Measurements from ENCODE around the gene RPS16. TPM values are rescaled to one million over a fixed set of nuclear protein-coding genes. Genes with fewer than 3 reads are reported as not detected.

RPS16 gene
- total RNA-seq, 1 donor: 71.4 TPM

GRCh38 chr19:39417463-39418181 is 18.1 kb downstream of the RPS16 start:
- no peaks in the 10 kb centered on the region for H3K9me3 ChIP-seq (ENCODE audit: low read depth, low read length)
- H3K4me3 ChIP-seq (ENCODE audit: low read length): no peak overlapping the region
- H3K4me1 ChIP-seq (ENCODE audit: insufficient read depth, low read length): peaks cover 10% of the 10 kb centered on the region
- H3K27me3 ChIP-seq (ENCODE audit: insufficient read depth, low read length): no peaks in the 10 kb centered on the region

- peaks cover 14% of the 10 kb centered on the region for H3K4me1 ChIP-seq (ENCODE audit: insufficient read depth, low read length)
- H3K9me3 ChIP-seq (ENCODE audit: low read depth, low read length): no peaks in the 10 kb centered on the region
- no peak overlapping the region for H3K4me3 ChIP-seq (ENCODE audit: low read length)
- no peaks in the 10 kb centered on the region for H3K27me3 ChIP-seq (ENCODE audit: insufficient read depth, low read length)
Observed at GRCh38 chr19:39416152-39417120, 19.3 kb downstream of the RPS16 start.

DNA sequence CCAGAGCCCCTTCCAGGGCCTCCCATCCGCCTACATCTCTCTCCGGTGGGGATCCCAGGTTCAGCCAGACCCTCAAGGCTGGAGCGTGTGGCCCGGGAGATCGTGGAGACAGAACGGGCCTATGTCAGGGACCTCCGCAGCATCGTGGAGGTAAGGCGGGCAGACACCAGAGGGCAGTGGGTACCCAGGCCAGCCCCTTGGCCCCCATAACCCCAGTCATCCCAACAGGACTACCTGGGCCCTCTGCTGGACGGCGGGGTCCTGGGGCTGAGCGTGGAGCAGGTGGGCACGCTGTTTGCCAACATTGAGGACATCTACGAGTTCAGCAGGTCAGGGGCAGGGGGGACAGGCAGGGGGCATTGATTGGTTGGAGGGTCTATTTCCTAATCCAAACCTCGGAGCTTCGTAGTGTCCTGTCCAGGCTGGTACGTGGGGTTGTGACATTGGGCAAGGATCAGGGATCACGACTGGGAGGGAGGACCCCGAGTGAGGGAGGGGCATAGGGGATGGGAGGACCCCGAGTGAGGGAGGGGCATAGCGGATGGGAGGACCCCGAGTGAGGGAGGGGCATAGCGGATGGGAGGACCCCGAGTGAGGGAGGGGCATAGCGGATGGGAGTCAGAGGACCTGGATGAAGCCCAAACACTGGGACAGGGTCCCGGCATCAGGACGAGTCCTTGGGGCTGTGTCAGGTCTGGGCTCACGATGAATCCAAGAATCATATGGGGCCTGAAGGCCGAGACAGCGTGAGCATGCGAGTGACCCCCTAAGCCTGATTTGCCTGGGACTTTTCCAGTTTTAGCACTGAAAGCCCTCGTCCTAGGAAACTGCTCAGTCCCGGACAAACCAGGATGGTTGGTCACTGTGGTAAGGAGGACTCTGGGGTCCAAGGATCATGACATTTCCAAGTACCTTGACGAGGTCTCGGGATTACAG is 20.4 kb downstream of the RPS16 start:
- Histone ChIP-seq H3K27me3 (ENCODE audit: insufficient read depth, low read length) (no peaks in the 10 kb centered on the region), H3K4me1 (ENCODE audit: insufficient read depth, low read length) (peaks cover 25% of the 10 kb centered on the region), H3K9me3 (ENCODE audit: low read depth, low read length) (no peaks in the 10 kb centered on the region), H3K4me3 (ENCODE audit: low read length) (no peak overlapping the region)

- Histone ChIP-seq H3K27me3 (ENCODE audit: insufficient read depth, low read length) (no peaks in the 10 kb centered on the region), H3K4me3 (ENCODE audit: low read length) (no peak overlapping the region), H3K9me3 (ENCODE audit: low read depth, low read length) (no peaks in the 10 kb centered on the region), H3K4me1 (ENCODE audit: insufficient read depth, low read length) (peaks cover 27% of the 10 kb centered on the region)
Observed at GRCh38 chr19:39413911-39414608, 21.7 kb downstream of the RPS16 start.

DNA sequence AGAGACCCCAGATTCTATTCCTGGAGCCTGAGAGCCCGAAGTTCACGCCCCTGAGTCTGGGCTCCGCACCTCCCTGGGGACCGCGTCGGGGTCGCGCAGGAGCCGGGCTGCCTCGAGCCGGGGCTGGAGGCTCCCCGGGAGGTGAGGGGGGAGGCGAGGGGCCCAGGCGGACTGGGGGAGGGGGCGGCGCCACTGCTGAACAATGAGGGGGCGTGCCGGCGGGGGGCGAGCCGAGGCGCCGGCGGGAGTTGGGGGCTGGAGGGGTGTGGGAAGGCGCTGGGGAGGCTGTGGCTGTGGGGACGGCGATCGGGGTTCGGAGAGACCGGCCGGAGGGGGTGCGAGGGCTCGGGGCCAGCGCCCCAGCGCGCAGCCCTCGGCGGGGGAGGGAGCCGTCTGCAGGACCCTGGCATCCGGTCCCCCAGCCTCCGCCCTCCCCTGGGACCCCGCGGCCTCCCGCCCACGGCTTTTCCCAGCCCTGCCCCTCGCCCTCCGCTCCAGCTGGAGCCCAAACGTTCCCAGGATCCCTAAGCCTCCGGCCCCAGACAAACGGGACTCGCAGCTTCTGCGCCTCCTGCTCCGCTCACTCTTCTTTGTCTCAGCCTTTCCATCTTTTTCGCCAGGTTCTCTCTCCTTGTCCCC is 22.4 kb downstream of the RPS16 start:
- Histone ChIP-seq H3K4me3 (ENCODE audit: low read length) (peak overlapping the region; percentile 100), H3K4me1 (ENCODE audit: insufficient read depth, low read length) (peaks cover 33% of the 10 kb centered on the region), H3K9me3 (ENCODE audit: low read depth, low read length) (no peaks in the 10 kb centered on the region), H3K27me3 (ENCODE audit: insufficient read depth, low read length) (no peaks in the 10 kb centered on the region)

DNA sequence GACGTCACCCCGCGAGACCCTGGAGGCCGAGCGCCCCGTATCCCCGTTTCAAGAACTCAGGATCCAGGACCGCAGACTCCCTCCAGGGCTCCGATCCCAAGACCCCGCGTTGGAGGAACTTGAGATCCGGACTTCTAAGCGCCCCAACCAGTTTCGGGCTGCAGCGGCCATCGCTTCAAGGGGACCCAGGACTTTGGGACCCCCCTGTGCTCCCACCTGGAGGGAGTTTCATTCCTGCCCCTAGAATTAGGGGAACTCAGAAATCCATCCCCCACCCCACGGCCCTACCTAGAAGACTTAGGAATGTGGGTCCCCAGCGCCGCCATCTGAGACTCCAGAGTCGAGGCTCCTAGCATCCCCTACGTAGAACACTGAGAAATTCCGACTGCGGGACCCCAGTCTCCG is 22.9 kb downstream of the RPS16 start:
- Histone ChIP-seq H3K27me3 (ENCODE audit: insufficient read depth, low read length) (no peaks in the 10 kb centered on the region), H3K9me3 (ENCODE audit: low read depth, low read length) (no peaks in the 10 kb centered on the region), H3K4me3 (ENCODE audit: low read length) (peak overlapping the region; percentile 100), H3K4me1 (ENCODE audit: insufficient read depth, low read length) (peaks cover 35% of the 10 kb centered on the region)

DNA sequence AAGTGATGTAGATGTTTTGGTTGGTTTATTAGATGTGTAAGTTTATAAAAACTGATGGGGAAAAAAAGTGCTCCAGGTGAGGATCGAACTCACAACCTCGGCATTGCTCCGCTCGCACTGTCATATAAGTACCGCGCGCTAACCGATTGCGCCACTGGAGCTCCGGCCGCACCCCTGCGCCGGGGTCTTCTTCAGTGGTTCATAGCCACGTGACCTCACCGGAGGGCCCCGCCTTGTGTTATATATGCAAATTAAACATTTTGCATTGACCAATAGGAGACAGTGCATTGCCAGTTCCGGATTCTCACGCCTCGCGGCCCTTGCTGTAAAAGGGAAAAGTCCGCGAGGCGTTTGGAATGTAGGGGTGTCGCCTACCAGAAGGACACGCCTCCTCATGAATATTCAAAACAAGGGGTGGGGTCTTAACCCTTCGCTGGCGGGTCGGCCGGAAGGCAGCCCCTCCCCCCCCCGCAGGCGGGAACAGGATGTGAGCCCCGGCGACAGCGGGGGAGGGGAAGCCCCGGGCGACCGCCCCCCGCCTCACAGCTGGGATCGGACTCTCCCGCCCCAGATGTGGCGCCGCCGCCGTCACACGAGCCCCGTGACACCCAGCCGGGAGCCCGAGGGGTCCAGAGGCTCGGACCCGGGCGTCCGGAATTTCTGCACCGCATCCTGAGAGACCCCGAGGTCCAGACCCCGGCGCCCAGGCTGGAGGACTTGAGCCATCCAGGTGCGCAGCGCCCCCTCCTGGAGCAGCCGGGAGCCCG is 23.5 kb downstream of the RPS16 start, which contains the start of gene PLEKHG2:
Gene PLEKHG2, plus strand, starts transcription at position 570 of the 767 bp plus-strand sequence. CDS start 1,418 bp downstream, outside the sequence.
- no peaks in the 10 kb centered on the region for H3K27me3 ChIP-seq (ENCODE audit: insufficient read depth, low read length)
- H3K9me3 ChIP-seq (ENCODE audit: low read depth, low read length): no peaks in the 10 kb centered on the region
- H3K4me1 ChIP-seq (ENCODE audit: insufficient read depth, low read length): peaks cover 35% of the 10 kb centered on the region
- H3K4me3 ChIP-seq (ENCODE audit: low read length): peak within 1 kb of the TSS; percentile 100

- Histone ChIP-seq H3K9me3 (ENCODE audit: low read depth, low read length) (no peaks in the 10 kb centered on the region), H3K4me1 (ENCODE audit: insufficient read depth, low read length) (peaks cover 35% of the 10 kb centered on the region), H3K4me3 (ENCODE audit: low read length) (peak overlapping the region; percentile 100), H3K27me3 (ENCODE audit: insufficient read depth, low read length) (no peaks in the 10 kb centered on the region)
Observed at GRCh38 chr19:39411832-39412099, 24.0 kb downstream of the RPS16 start.

GRCh38 chr19:39411081-39411831 is 24.5 kb downstream of the RPS16 start:
- Histone ChIP-seq H3K9me3 (ENCODE audit: low read depth, low read length) (no peaks in the 10 kb centered on the region), H3K4me1 (ENCODE audit: insufficient read depth, low read length) (peaks cover 35% of the 10 kb centered on the region), H3K4me3 (ENCODE audit: low read length) (peak overlapping the region; percentile 100), H3K27me3 (ENCODE audit: insufficient read depth, low read length) (no peaks in the 10 kb centered on the region)

DNA sequence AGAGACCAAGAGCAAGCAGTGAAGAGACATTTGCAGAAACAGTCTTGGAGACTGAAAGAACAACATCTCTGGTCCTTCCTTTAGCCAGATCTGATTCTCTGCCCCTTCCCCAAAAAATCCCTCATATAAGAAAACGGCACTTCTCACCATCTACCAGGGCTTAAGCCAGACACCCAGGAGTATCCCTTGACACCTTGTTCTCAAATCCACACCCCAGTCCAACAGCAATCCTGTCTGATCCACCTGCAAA is 25.0 kb downstream of the RPS16 start:
- Histone ChIP-seq H3K4me1 (ENCODE audit: insufficient read depth, low read length) (peaks cover 40% of the 10 kb centered on the region), H3K27me3 (ENCODE audit: insufficient read depth, low read length) (no peaks in the 10 kb centered on the region), H3K9me3 (ENCODE audit: low read depth, low read length) (no peaks in the 10 kb centered on the region), H3K4me3 (ENCODE audit: low read length) (peak overlapping the region; percentile 100)

DNA sequence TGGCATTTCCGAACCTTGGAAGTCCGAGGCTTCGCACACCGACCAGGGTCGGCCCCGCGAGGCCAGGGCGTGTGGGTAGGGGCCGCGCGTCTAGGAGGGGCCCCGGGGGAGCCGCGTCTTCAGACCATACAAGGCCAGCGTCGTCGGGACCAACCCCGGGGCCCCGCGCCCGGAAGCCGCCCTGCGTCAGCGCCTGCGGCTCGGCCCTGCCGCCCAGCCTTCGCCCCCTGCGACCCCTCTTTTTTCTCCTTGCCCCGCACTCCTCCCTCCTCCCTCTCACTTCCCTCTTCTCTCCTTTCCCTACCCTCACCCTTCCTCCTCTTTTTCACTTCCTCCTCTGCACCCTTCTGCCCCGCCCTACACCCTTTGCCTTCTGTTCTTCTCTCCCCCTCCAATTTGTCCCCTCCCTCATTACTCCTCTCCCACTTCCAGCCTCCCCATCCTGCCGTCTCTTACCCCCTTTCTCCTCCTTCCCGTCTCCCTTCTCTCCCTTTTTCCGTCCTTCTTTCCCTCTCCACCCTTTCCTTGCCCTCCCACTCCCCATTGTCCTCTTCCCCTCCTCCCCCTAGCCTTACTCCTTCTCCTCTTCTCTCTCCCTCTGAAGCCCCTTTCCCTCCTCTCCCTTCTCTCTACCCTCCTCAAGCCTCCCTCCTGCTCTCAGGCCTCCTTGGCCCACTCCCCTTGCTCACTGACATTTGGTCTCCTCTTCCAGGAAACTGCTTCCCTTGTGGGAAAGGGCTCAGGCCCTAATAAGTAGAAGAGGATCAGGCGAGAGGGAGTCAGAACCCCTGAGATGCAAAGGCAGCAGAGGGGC is 25.5 kb downstream of the RPS16 start:
- no peaks in the 10 kb centered on the region for H3K9me3 ChIP-seq (ENCODE audit: low read depth, low read length)
- peaks cover 45% of the 10 kb centered on the region for H3K4me1 ChIP-seq (ENCODE audit: insufficient read depth, low read length)
- no peaks in the 10 kb centered on the region for H3K27me3 ChIP-seq (ENCODE audit: insufficient read depth, low read length)
- H3K4me3 ChIP-seq (ENCODE audit: low read length): peak overlapping the region; percentile 100

GRCh38 chr19:39409208-39410016 is 26.3 kb downstream of the RPS16 start:
- H3K27me3 ChIP-seq (ENCODE audit: insufficient read depth, low read length): no peaks in the 10 kb centered on the region
- no peaks in the 10 kb centered on the region for H3K9me3 ChIP-seq (ENCODE audit: low read depth, low read length)
- peak overlapping the region; percentile 100 for H3K4me3 ChIP-seq (ENCODE audit: low read length)
- peaks cover 52% of the 10 kb centered on the region for H3K4me1 ChIP-seq (ENCODE audit: insufficient read depth, low read length)
